ENCODE results near the gene SLCO2A1.

Gene SLCO2A1

DNA sequence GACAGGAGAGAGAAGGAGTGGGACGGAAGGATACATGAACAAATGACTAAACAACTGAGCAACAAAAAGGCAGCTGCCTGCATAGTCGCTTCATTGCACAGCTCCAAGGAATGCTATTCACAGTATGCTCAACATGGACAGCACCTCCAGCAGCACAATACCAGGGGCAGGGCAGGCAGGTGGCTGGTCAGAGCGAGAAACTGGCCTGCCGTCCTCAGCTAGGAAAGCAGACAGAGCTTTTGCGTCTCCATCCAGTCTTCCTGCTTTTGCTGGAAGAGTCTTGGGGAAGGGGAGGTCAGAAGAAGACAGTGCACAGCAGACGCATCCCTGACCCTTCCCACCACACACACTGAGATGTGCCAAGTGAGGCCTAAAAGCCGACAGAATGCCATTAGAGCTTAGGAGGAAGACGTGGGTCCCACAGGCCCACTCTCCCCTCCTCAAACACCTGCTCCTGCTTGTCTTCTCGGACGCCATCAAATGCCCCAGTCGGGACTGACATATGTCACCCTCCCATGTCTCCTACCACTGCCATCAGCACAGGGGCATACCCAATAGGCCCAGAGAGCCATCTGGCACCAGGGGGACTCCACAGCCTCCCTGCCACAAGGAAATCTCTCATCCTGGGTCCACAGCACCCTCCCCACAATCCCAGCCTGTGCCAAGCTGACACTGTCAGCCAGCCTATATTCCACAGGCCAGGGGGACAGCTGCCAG, 137.9 kb downstream of the SLCO2A1 start:
- H3K4me3 ChIP-seq (ENCODE audit: low read length) = no peak overlapping the region
- TF ChIP-seq ZNF274 (IDR thresholded peaks at IDR 0.05; ENCODE audit: low read depth, low read length) = no peak

- H3K4me3 ChIP-seq (ENCODE audit: low read length) = no peak overlapping the region
- no peak for TF ChIP-seq ZNF274 (IDR thresholded peaks at IDR 0.05; ENCODE audit: low read depth, low read length)
Observed at GRCh38 chr3:133890972-133891644, 138.6 kb downstream of the SLCO2A1 start.

- no peak overlapping the region for H3K4me3 ChIP-seq (ENCODE audit: low read length)
- no peak for TF ChIP-seq ZNF274 (IDR thresholded peaks at IDR 0.05; ENCODE audit: low read depth, low read length)
Observed at GRCh38 chr3:133890037-133890436, 139.7 kb downstream of the SLCO2A1 start.

DNA sequence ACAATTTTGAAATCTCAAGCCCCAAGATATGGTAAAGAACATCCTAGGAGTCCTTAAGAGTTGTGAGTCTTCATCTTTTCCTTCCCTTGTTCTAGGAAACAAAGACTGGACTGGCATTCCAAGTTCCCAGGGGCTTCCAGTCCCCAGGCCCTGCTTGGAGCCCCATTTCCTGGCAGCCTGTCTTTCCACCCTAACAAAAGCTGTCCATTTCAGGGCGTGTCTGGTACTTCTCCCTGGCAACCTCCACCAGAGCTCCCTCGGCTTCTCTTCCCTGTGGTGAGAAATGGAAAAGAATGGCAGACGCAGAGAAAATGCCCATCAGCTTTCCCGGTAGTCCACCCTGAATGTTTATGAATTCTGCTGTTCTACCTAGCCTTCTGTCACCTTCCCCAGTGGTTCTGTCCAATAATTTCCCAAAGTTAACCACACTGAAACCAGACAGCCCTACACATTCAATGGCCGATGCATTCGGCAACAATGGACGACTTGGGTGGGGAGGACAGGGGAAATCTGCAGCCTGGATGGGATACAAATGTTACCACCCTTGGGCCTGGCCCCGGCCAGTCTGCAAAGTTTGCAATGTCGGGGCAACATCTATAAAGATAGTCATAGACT, 140.9 kb downstream of the SLCO2A1 start:
- no peak overlapping the region for H3K4me3 ChIP-seq (ENCODE audit: low read length)
- TF ChIP-seq ZNF274 (IDR thresholded peaks at IDR 0.05; ENCODE audit: low read depth, low read length) = no peak

DNA sequence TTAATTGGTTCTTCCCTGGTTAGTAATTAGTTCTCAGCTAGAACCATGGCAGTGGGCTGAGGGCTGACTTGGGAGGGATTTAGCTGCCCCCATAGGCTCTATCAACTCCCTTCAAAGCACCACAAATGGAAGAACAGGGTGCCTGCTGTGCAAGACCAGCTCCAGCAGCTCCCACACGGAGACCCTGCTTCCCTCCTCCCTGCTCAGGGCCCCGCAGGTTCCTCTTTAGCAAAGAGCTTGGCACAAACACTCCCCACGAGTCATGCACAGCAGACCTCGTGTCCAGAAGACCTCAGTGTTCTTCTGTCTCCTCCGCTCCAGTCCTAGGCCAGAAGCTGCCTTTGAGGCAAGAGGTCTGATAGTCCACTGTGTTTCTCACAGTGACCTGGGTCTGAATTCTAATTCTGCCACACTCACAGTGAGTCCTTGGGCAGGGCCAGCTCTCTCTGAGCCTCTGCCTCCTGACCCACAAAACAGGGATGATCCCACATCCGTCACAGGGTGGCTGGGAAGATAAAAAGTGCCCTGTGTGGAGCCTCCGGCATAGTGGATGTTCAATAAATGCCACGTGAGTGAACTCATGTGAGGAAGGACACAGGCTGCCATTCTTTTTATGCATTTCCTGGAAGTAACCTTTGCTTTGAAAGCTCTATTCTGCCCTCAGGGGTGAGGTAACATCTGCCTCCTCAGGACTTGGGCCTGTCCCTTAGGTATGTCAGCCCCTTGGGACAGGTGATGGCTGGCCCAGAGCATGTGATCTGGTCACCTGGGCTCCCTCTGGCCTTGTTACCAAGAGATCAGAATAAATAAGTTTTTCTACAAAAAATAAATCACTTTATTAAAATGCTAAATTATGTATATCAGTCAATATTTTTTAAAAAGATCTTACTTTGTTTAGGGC, 141.7 kb downstream of the SLCO2A1 start:
- TF ChIP-seq ZNF274 (IDR thresholded peaks at IDR 0.05; ENCODE audit: low read depth, low read length) = no peak
- H3K4me3 ChIP-seq (ENCODE audit: low read length) = no peak overlapping the region

DNA sequence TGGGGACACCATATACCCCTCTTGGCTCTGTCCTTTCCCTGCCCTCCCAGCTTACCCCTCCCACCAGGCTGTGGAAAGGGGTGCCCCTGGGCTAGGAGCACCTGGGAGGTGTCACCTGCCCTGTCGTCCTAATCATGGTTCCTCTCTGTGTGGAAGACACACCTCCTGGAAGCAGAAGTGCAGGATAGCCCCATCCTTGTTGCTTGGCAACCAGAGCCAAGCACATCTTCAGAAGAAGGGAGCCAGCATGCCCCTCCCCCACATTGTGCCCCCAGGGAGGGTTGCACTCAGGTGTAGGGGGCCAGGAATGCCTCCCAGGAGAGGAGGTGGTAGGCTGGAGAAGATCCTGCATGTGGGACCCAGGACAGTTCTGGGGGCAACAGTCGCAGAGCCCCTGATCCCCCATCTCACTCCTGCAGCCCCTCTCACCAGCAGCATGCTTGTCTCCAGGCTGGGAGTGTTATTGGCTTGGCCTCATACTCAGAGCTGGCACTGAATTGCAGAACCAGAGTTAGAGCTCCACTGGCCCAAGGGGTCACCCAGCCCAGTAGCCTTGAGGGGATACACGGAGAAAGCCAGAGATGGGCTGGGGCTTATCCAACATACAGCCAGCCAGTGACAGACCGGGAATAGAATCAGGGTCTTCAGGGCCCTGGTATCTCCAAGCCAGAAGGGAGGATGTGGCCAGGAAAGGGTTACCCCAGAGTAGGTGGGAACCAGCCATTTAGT, 142.5 kb downstream of the SLCO2A1 start:
- TF ChIP-seq ZNF274 (IDR thresholded peaks at IDR 0.05; ENCODE audit: low read depth, low read length) = no peak
- no peak overlapping the region for H3K4me3 ChIP-seq (ENCODE audit: low read length)

GRCh38 chr3:133886031-133886722, 143.5 kb downstream of the SLCO2A1 start:
- no peak overlapping the region for H3K4me3 ChIP-seq (ENCODE audit: low read length)
- TF ChIP-seq ZNF274 (IDR thresholded peaks at IDR 0.05; ENCODE audit: low read depth, low read length) = no peak

DNA sequence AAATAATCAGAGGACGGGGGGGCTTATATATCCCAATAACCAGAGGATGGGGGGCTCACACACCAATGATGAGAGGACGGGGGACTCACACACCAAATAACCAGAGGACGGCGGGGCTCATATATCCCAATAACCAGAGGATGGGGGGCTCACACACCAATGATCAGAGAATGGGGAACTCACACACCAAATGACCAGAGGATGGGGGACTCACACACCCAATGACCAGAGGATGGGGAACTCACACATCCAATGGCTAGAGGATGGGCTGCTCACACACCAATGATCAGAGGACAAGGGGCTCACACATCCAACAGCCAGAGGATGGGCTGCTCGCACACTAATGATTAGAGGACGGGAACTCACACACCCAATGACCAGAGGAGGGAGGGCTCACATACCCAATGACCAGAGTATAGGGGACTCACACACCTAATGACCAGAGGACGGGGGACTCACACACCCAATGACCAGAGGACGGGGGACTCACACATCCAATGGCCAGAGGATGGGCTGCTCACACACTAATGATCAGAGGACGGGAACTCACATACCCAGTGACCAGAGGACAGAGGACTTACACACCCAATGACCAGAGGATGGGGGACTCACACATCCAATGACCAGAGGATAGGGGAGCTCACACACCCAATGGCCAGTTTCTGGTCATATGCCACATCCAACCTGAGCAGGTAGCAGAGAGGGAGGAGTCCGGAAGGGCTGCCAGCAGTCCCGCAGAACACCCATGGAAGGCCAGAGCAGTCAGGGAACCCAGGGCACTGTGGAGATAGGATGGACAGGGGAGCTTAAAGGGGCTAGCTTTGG, 144.6 kb downstream of the SLCO2A1 start:
- no peak for TF ChIP-seq ZNF274 (IDR thresholded peaks at IDR 0.05; ENCODE audit: low read depth, low read length)
- no peak overlapping the region for H3K4me3 ChIP-seq (ENCODE audit: low read length)

GRCh38 chr3:133884054-133884886, 145.5 kb downstream of the SLCO2A1 start:
- H3K4me3 ChIP-seq (ENCODE audit: low read length) = no peak overlapping the region
- no peak for TF ChIP-seq ZNF274 (IDR thresholded peaks at IDR 0.05; ENCODE audit: low read depth, low read length)

DNA sequence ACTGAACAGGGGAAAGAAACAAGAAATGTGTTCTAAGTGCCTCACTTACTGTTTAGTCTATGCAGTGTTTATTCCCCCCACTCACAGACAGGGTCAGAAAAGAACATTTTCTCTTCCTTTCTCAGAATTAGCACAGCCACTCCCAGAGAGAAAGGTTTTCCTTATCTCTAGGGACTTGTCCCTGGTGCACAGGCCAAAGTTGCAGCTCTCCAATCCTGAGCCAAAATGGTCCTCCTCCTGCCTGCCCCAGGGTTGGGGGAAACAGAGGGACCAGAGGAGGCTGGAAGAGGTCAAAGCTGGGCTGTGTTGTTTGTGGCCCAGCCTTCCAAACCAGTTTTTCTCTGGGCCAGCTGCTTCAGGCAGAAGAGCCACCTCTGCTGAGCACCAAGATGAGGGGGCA, 146.1 kb downstream of the SLCO2A1 start:
- no peak overlapping the region for H3K4me3 ChIP-seq (ENCODE audit: low read length)
- no peak for TF ChIP-seq ZNF274 (IDR thresholded peaks at IDR 0.05; ENCODE audit: low read depth, low read length)

- no peak for TF ChIP-seq ZNF274 (IDR thresholded peaks at IDR 0.05; ENCODE audit: low read depth, low read length)
- H3K4me3 ChIP-seq (ENCODE audit: low read length) = no peak overlapping the region
Observed at GRCh38 chr3:133882986-133883586, 146.6 kb downstream of the SLCO2A1 start.
